ENCODE data around the gene TBX2.

- TF ChIP-seq CTCF (IDR thresholded peaks at IDR 0.05) = no peak
- TF ChIP-seq POLR2A (IDR thresholded peaks at IDR 0.05) = no peak
- no peak for TF ChIP-seq EP300 (IDR thresholded peaks at IDR 0.05)
Observed at GRCh38 chr17:61402073-61402541, 2.5 kb downstream of the TBX2 start.
